ENCODE results near the gene PRH2. TPM values are rescaled to one million over a fixed set of nuclear protein-coding genes. Genes with fewer than 3 reads are reported as not detected.

Gene PRH2
- not detected for total RNA-seq
- long read RNA-seq, result 0 reads

DNA sequence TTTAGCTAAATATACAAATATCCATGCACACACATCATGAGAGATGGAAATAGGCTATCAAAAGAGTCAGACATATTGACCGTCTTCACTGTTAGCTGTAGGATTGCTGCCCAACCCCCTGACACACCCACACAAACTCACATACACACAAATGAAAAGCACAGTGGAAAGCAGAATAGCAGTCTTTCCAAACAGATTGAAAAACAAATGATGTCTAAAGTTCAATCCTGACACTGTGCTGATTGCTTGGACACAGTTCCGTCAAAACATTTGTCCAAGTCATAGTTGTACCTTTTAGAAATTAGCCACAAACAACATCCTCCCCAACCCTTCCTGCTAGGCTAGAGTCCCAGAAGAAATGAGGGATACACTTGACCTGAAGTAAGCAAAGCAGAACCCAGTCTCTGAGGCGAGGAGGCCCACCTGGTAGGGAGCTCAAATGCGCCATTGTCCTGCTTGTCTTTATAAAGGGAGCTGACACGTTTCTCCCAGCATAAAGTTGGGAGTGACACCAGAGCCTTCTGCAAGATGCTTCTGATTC, at the start of gene PRH2:
PRH2 (plus strand) TSS at position 491 of the 541 bp plus-strand sequence; CDS start at position 529, 38 bp downstream.
- intact Hi-C loops (cut with DNase I), result no loop called here
- no peak for DNase-seq (ENCODE audit: low spot score)

DNA sequence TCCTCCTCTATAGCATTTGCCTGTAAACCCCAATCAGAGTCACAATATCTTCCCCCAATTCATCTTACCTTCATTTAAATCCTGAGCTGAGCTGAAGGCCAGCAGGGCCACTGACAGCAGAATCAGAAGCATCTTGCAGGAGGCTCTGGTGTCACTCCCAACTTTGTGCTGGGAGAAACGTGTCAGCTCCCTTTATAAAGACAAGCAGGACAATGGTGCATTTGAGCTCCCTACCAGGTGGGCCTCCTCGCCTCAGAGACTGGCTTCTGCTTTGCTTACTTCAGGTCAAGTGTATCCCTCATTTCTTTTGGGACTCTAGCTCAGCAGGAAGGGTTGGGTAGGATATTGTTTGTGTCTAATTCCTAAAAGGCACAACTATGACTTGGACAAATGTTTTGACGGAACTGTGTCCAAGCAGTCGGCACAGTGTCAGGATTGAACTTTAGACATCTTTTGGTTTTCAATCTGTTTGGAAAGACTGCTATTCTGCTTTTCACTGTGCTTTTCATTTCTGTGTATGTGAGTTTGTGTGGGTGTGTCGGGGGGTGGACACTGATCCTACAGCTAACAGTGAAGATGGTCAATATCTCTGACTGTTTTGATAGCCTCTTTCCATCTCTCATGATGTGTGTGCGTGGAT, 44.8 kb upstream of the PRH2 start, which contains the start of gene PRH1:
PRH1 (minus strand) TSS at position 170 of the 640 bp plus-strand sequence; CDS start at position 132, 38 bp downstream.
- no peak for DNase-seq (ENCODE audit: low spot score)
- intact Hi-C loops (cut with DNase I), result no loop called here

DNA sequence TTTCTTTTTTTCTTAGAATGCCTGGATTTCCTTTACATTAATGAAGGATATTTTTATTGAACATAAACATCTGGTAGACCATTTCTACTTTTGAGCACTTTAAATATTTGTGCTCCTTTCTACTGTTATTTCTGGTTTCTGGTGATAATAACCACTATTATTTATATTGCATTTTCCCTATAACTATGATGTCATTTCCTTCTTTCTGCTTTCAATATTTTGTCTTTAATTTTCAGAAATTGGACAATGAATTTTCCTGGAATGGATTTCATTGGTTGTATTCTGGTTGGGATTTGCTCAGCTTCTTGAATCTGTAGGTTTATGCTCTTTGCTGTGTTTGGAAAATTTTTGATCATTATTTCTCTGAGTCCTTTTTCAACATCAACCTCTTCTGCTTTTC, 39.8 kb upstream of the PRH2 start:
- no peak for DNase-seq (ENCODE audit: low spot score)
- intact Hi-C loops (cut with DNase I), result no loop called here

DNA sequence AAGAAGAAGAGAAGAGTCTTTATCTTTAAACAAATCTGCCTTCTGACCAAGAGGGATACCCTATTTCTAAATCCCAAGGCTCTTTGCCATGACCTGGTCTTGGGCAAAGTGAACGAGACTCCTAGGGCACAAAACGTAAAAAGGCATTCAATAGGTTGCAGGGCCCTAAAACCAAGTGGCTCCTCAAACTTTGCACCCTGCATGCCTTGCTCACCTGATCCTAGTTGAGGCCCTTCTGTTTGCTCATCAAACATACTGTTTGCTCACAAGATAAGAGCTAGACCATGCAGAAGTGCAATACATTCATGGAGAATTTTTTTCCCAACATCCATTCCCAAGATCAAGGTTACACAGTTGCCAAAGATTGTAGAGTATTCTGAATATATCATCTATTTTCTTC, 37.1 kb upstream of the PRH2 start:
- intact Hi-C loops (cut with DNase I), result no loop called here
- DNase-seq (ENCODE audit: low spot score), result no peak

DNA sequence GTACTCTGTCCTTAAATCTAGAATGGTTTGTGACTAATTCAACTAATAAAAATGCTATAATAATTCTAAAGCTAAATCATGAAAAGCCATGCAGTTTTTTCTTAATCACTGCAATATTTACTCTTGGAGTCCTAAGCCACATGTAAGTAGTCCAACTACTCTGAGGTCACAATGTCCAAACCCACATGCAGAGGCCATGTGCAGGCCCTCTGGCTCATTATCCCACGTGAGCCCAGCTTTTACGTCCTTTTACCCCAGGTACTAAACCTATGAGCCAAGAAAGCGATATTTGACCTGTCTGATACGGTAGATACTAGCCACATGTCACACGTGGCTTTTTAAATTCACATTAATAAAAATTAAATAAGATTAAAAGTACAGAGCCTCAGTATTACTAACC, 32.2 kb upstream of the PRH2 start:
- no peak for DNase-seq (ENCODE audit: low spot score)
- intact Hi-C loops (cut with DNase I), result no loop called here

DNA sequence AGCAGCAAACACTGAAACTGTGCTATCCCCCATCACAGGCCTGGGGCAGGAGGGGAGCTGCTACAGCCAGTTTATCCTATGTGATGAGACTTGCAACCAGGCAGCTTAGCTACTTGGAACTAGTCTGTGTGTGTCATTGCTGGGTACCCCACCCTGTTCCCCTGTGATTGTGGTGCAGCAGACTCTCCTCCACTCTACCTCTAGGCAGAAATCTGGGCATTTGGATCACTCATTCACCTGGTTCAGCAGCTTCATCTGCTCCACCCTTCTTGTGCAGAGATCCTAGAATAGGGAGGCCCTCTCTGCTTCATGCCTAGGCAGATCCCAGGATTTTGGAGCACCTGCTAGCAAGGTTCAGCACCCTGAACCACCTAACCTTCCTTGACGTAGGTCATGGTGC, 28.5 kb upstream of the PRH2 start:
- no peak for DNase-seq (ENCODE audit: low spot score)
- intact Hi-C loops (cut with DNase I), result no loop called here

DNA sequence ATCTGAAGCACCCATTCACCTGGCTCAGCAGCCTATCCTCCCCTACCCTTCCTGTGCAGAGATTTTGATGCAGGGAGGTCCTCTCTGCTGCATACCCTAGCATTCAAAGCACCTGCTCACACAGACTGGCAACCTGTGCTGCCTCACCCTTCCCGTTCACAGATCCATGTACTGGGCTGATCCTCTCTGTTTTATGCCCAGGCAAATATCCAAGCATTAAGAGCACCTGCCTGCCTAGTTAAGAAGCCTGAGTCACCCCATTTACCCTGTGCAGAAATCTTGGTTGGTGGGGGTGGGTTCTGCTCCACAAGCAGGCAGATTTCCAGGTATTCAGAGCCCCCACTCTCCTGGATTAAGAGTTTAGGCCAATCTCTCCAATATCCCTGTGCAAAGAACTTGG, 28.1 kb upstream of the PRH2 start:
- intact Hi-C loops (cut with DNase I), result no loop called here
- no peak for DNase-seq (ENCODE audit: low spot score)

DNA sequence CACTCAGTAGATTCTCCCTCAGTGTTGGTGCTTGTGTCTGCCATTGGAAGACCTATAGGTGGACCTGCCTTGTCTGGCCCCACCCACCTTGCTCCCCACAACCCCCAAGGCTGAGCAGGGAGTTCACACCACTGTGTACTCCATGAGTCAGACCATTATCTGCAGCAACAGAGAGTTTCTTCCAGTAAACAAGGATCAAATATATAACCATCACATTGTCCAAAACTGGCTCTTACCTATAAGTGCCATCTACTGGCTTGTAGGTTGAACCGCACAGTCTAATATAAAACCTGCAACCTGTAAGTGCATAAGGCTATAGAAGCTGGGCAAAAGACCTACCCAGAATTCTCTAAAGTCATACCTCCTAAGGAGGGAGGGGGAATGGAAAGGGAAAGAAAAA, 27.6 kb upstream of the PRH2 start:
- DNase-seq (ENCODE audit: low spot score), result no peak
- intact Hi-C loops (cut with DNase I), result no loop called here

DNA sequence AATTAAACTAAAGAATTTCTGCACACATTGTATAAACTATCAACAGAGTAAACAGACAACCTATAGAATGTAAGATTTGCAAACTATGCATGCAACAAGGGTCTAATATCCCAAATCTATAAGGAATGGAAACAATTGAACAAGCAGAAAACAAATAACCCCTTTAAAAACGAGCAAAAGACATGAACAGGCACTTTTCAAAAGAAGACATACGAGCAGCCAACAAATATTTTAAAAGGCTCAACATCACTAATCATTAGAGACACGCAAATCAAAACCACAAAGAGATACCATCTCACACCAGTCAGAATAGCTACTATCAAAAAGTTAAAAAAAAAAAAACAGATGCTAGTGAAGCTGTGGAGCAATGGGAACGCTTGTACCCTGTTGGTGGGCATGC, 24.4 kb upstream of the PRH2 start:
- intact Hi-C loops (cut with DNase I), result no loop called here

DNA sequence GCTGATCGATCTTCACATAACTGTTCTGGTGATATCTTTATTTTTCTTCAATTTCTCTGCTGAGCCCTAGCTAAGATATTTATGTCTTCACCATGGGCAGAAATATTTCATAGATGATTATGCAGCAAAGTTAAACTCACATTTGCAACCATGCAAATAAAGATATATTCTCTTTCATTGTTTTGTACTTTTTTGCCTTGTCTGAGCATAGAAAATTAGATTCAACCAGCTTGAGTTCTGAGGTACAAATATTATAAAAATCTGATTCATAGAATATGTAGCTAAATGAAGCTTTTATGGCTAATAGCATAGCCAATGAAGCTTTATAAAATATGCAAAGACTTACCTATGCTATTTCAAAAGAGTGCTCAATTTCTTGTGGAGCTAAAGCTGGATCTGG, 19.6 kb upstream of the PRH2 start, which contains the start of gene TAS2R13:
TAS2R13 (minus strand) TSS at position 101 of the 400 bp plus-strand sequence. CDS start 264 bp downstream, outside the sequence.
- intact Hi-C loops (cut with DNase I), result no loop called here
- DNase-seq (ENCODE audit: low spot score), result no peak

More for the DNA sequence above, 24.4 kb upstream of the PRH2 start:
- no peak for DNase-seq (ENCODE audit: low spot score)

DNA sequence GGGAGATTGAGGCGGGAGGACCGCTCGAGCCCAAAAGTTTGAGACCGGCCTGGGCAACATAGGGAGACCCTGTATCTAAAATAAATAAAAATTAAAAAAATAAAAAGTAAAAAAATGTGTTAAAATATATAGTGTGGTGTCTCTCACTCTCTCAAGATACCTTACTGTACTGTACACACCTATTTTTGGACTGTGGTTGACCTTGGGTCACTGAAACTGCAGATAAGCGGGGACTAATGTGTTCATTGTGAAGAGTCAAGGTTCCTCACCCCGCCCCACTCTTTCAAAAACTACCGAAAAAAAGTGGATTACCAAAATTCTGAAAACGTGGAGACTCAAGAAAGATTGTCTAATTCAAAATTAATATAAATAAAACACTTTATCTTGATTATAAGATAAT, 18.7 kb upstream of the PRH2 start:
- intact Hi-C loops (cut with DNase I), result no loop called here
- no peak for DNase-seq (ENCODE audit: low spot score)

DNA sequence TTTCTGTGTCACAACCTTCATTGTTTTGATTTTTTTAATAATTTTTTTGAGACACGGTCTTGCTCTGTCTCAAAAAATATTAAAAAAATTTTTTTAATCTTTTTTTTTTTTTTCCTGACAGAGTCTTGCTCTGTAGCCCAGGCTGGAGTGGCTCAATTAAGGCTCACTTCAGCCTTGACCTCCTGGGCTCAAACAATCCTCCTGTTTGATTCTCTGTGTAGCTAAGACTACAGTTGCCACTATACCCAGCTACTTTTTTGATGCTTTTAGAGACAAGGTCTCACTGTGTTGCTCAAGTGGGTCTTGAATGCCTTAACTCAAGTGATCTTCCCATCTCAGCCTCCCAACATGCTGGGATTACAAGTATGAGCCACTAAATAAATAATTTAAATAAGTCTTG, 9.2 kb upstream of the PRH2 start:
- intact Hi-C loops (cut with DNase I), result no loop called here
- DNase-seq (ENCODE audit: low spot score), result no peak

DNA sequence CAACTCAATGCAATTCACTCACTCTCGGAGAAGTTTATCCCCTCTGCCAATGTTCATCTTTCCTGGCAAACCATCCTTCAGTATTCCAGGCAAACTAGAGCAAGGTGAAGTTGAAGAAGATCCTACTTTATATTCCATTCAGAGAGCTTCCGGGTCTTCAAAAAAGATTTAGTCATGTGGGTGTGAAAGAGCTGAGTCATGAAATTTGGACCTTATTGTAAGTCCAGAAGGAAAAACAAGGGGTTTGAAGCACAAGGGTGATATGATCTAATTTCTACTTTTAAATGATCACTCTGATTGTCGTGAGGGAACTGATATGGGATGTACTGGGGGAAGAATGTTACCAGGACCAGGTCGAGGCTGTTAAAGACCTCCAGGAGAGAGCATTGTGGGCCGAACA, 2.8 kb upstream of the PRH2 start:
- DNase-seq (ENCODE audit: low spot score), result no peak
- intact Hi-C loops (cut with DNase I), result no loop called here

DNA sequence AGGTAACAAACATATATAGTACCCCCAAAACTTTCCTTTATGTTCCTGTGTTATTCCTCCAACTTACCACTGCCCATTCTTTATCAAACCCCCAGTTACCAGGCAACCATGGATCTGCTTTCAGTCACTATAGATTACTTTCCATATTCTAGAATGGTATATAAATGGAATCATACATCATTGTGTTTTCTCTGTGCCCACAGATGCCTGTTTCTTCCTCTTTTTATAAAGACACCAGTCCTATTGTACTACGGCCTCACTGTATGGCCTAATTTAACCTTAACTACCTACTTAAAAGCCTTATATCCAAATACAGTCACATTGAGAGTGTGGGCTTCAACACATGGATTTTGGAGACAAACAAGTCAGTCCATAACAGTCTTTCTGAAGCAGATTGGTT, 7.5 kb downstream of the PRH2 start:
- DNase-seq (ENCODE audit: low spot score), result no peak
- intact Hi-C loops (cut with DNase I), result no loop called here

DNA sequence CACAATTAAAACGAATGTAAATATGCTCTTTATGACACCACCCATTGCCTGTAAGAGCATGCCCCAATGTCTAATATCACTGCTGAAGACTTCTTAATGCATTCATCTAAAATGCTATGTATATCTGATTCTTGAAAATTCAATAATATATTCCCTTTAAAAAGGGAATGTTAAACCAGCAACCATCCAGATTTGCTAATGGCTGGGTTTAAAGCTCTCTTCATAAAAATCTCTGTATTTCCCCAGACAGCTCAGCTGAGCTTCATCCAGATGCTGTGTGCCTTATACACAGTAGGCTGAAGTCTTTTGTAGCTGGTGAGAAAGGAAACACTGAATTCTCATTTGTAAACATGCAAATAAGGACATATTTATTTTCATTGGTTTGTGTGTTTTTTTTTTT, 10.1 kb downstream of the PRH2 start, which contains the start of gene TAS2R14:
TAS2R14 (minus strand) TSS at position 101 of the 400 bp plus-strand sequence; CDS start at position 45, 56 bp downstream.
- DNase-seq (ENCODE audit: low spot score), result no peak
- intact Hi-C loops (cut with DNase I), result no loop called here

DNA sequence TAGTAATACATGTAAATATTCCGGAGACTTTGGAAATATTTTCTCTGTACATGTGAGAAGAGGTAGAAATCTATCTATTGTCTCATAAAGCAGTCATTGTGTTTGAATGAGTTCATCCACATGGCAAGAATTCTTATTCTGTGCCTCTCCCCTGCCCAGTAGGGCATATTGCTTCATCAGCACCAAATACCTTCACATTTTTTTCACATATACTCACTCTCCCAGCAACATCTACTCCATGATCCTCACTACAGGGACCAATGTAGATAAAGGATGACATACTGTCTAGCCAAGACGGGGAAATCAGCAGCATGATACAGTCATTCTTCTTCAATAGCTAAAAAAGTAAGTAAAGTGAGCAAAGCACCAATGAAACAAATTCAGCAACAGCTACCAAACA, 11.4 kb downstream of the PRH2 start:
- no peak for DNase-seq (ENCODE audit: low spot score)
- intact Hi-C loops (cut with DNase I), result loop anchor here (10.0 kb wide), 1 partner anchor 116 kb away; the partner anchor contains the start of gene TAS2R10

DNA sequence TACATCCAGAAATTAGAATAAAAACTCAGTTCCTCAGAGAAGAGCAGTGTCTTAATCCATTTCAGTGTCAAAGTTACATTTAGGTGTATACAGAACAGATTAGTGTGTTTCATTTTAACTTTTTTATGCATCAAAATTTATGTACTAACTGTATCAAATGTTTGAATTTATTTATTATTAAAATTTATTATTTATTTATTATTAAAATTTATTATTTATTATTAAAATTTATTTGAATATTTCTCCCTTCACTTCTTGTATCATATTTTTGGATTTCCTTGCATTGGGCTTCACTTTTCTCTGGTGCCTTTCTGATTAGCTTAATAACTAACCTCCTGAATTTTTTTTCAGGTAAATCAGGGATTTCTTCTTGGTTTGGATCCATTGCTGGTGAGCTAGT, 12.3 kb downstream of the PRH2 start:
- intact Hi-C loops (cut with DNase I), result loop anchor here (10.0 kb wide), 1 partner anchor 117 kb away; the partner anchor contains the start of gene TAS2R10
- no peak for DNase-seq (ENCODE audit: low spot score)

DNA sequence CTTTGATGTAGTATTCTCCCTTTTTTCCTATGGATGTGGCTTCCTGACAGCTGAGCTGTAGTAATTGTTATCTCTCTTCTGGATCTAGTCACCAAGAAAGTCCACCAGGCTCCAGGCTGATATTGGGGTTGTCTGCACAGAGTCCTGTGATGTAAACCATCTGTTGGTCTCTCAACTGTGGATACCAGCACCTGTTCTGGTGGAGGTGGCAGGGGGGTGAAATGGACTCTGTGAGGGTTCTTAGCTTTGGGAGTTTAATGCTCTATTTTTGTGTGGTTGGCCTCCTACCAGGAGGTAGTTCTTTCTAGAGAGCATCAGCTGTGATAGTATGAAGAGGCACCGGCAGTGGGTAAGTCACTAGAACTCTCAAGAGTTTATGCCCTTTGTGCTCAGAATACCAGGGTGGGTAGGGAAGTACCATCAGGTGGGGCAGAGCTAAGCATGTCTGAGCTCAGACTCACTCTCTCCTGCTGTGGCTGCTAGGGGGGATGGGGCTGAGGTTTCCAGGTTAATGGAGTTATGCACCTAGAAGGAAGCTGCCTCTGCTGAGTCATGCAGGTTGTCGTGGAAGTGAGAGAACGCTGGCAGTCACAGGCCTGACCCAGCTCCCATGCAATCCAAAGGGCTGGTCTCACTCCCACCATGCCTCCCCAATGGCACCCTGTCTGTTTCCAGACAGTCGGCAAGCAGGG, 13.0 kb downstream of the PRH2 start:
- intact Hi-C loops (cut with DNase I), result loop anchor here (10.0 kb wide), 1 partner anchor 117 kb away; the partner anchor contains the start of gene TAS2R10

DNA sequence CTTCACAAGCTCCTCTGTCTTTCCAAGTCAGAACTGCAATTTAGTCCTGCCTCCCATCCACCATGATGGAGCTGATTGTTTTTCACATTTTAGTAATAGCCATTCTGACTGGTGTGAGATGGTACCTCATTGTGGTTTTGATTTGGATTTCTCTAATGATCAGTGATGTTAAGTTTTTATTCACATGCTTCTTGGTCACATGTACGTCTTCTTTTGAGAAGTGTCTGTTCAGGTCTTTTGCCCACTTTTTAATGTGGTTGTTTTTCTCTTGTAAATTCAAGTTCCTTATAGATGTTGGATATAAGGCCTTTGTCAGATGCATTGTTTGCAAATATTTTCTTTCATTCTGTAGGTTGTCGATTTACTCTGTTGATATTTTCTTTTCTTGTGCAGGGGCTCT, 14.1 kb downstream of the PRH2 start:
- no peak for DNase-seq (ENCODE audit: low spot score)
- intact Hi-C loops (cut with DNase I), result loop anchor here (10.0 kb wide), 1 partner anchor 118 kb away; the partner anchor contains the start of gene TAS2R10

More for the DNA sequence above, 13.0 kb downstream of the PRH2 start:
- DNase-seq (ENCODE audit: low spot score), result no peak

DNA sequence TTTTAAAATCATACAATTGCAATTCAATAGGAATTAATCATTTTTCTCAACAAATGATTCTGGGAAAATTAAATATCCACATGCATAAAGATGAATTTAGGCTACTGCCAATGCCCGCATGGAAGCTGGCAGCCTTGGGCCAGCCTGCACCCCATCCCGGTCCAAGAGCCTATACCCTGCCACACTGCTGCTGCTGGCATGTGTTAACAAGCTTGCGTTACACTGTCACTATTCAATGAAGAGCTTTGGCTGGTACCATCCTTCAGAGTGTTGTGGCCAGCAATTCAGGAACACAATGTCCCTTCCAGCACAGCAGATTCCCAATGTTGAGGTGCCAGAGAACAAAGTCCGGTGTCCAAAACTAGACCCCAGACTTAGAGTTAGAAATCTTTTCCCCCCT, 23.6 kb downstream of the PRH2 start:
- DNase-seq (ENCODE audit: low spot score), result no peak
- intact Hi-C loops (cut with DNase I), result no loop called here
